ENCODE results near the gene SLC6A17. TPM values are rescaled to one million over a fixed set of nuclear protein-coding genes. Genes with fewer than 3 reads are reported as not detected.
A peak's percentile ranks its signal among the peaks of the same experiment; 100 is the strongest.

The SLC6A17 gene
- total and polyA plus RNA-seq, 2 donors (not counting 1 experiment from before 2014, with no cell fraction given) = not detected

GRCh38 chr1:110152133-110152785 is 2.0 kb downstream of the SLC6A17 start:
- Histone ChIP-seq H3K4me1 (ENCODE audit: control insufficient read depth in 2 of 2, insufficient read depth in 2 of 2, low read length in 2 of 2) (peaks cover 7 to 10% of the 10 kb centered on the region in 2 donors), H3K79me2 (ENCODE audit: control insufficient read depth, insufficient read depth, low read length) (no peaks in the 10 kb centered on the region), H3K4me3 (ENCODE audit: control extremely low read depth in 1 of 5, extremely low read depth in 1 of 5, insufficient read depth in 1 of 5, low read depth in 2 of 5, low read length in 4 of 5) (no peak overlapping the region), H3K4me2 (replicated peaks; ENCODE audit: low read depth, low read length, poor library complexity, severe bottlenecking) (no peak overlapping the region), H3K36me3 (replicated peaks in 1 of 2; ENCODE audit: control extremely low read depth in 1 of 2, control insufficient read depth in 1 of 2, extremely low read depth in 1 of 2, insufficient read depth in 2 of 2, low read length in 1 of 2) (no peaks in the 10 kb centered on the region), H3K27ac (ENCODE audit: low read length in 2 of 2) (no peak overlapping the region), H2AFZ (ENCODE audit: insufficient read depth, low read depth, low read length, poor library complexity, severe bottlenecking) (no peak overlapping the region), H3K9ac (ENCODE audit: low read length) (no peak overlapping the region), H3K9me3 (ENCODE audit: control extremely low read depth in 1 of 3, control insufficient read depth in 2 of 3, insufficient read depth in 1 of 3, low read length in 2 of 3) (no peaks in the 10 kb centered on the region), H4K20me1 (ENCODE audit: control insufficient read depth, insufficient read depth, low read length, poor library complexity, severe bottlenecking) (no peaks in the 10 kb centered on the region), H3K27me3 (replicated peaks in 1 of 4; ENCODE audit: control extremely low read depth in 1 of 4, control insufficient read depth in 3 of 4, insufficient read depth in 4 of 4, low read length in 3 of 4) (peaks cover 0 to 69% (median 41%) of the 10 kb centered on the region in 4 experiments)
- WGBS (ENCODE audit: insufficient coverage) = 54% methylated on average over 7 of the region's 8 CpGs
- Mint-ChIP-seq H3K9me3 (ENCODE audit: insufficient read depth) (peaks cover 5% of the 10 kb centered on the region), H3K27ac (no peak overlapping the region), H3K4me1 (peaks cover 3% of the 10 kb centered on the region), H3K27me3 (peaks cover 55% of the 10 kb centered on the region), H3K4me3 (peak overlapping the region; percentile 11)
- POLR2A ChIA-PET = no interaction called here
- intact Hi-C loops (cut with micrococcal nuclease) = no loop called here
- TF ChIP-seq CTCF (IDR thresholded peaks at IDR 0.05) = no peak
- TF ChIP-seq EZH2 (IDR thresholded peaks at IDR 0.05; ENCODE audit: borderline replicate concordance, insufficient read depth, low read depth, low read length, poor library complexity, severe bottlenecking) = no peak
- CTCF ChIA-PET = interaction anchor here (0.6 to 1.7 kb wide), 3 partner anchors 10 to 312 kb away, joined by 3 to 4 read pairs (median 4); no protein-coding TSS in a partner anchor
- no peak for DNase-seq
- ATAC-seq (ENCODE audit: low read depth) = no peak

GRCh38 chr1:110153407-110153950 is 3.2 kb downstream of the SLC6A17 start:
- peaks cover 7 to 10% of the 10 kb centered on the region in 2 donors for H3K4me1 ChIP-seq (ENCODE audit: control insufficient read depth in 2 of 2, insufficient read depth in 2 of 2, low read length in 2 of 2)
- no peaks in the 10 kb centered on the region for H4K20me1 ChIP-seq (ENCODE audit: control insufficient read depth, insufficient read depth, low read length, poor library complexity, severe bottlenecking)
- H3K4me1 Mint-ChIP-seq = peaks cover 3% of the 10 kb centered on the region
- H3K9me3 Mint-ChIP-seq (ENCODE audit: insufficient read depth) = peaks cover 5% of the 10 kb centered on the region
- no peak overlapping the region for H3K4me2 ChIP-seq (replicated peaks; ENCODE audit: low read depth, low read length, poor library complexity, severe bottlenecking)
- no peak overlapping the region for H3K27ac Mint-ChIP-seq
- POLR2A ChIA-PET = no interaction called here
- TF ChIP-seq CTCF (IDR thresholded peaks at IDR 0.05) (no peak), EZH2 (IDR thresholded peaks at IDR 0.05; ENCODE audit: borderline replicate concordance, insufficient read depth, low read depth, low read length, poor library complexity, severe bottlenecking) (no peak)
- peaks cover 61% of the 10 kb centered on the region for H3K27me3 Mint-ChIP-seq
- H3K4me3 Mint-ChIP-seq = no peak overlapping the region
- CTCF ChIA-PET = interaction anchor here (1.1 kb wide), 1 partner anchor 8 kb away, joined by 4 read pairs; no protein-coding TSS in a partner anchor
- ATAC-seq (ENCODE audit: low read depth) (no peak), DNase-seq (no peak)
- no peak overlapping the region for H3K27ac ChIP-seq (ENCODE audit: low read length in 2 of 2)
- intact Hi-C loops (cut with micrococcal nuclease) = no loop called here
- H3K27me3 ChIP-seq (replicated peaks in 1 of 4; ENCODE audit: control extremely low read depth in 1 of 4, control insufficient read depth in 3 of 4, insufficient read depth in 4 of 4, low read length in 3 of 4) = peaks cover 0 to 73% (median 34%) of the 10 kb centered on the region in 4 experiments
- no peaks in the 10 kb centered on the region for H3K79me2 ChIP-seq (ENCODE audit: control insufficient read depth, insufficient read depth, low read length)
- H2AFZ ChIP-seq (ENCODE audit: insufficient read depth, low read depth, low read length, poor library complexity, severe bottlenecking) = no peak overlapping the region
- H3K9ac ChIP-seq (ENCODE audit: low read length) = no peak overlapping the region
- no peaks in the 10 kb centered on the region for H3K9me3 ChIP-seq (ENCODE audit: control extremely low read depth in 1 of 3, control insufficient read depth in 2 of 3, insufficient read depth in 1 of 3, low read length in 2 of 3)
- H3K4me3 ChIP-seq (ENCODE audit: control extremely low read depth in 1 of 5, extremely low read depth in 1 of 5, insufficient read depth in 1 of 5, low read depth in 2 of 5, low read length in 4 of 5) = no peak overlapping the region
- no peaks in the 10 kb centered on the region for H3K36me3 ChIP-seq (replicated peaks in 1 of 2; ENCODE audit: control extremely low read depth in 1 of 2, control insufficient read depth in 1 of 2, extremely low read depth in 1 of 2, insufficient read depth in 2 of 2, low read length in 1 of 2)
